ENCODE results near the gene PRKCA. TPM values are rescaled to one million over a fixed set of nuclear protein-coding genes. Genes with fewer than 3 reads are reported as not detected.
"Not testable (repeated sequence)": the region's sequence is repeated elsewhere in the genome, so short reads cannot be mapped to it uniquely, and the experiment has no call there.

Gene PRKCA
- total RNA-seq, 1 donor from 2014 or later = 2.2 TPM

DNA sequence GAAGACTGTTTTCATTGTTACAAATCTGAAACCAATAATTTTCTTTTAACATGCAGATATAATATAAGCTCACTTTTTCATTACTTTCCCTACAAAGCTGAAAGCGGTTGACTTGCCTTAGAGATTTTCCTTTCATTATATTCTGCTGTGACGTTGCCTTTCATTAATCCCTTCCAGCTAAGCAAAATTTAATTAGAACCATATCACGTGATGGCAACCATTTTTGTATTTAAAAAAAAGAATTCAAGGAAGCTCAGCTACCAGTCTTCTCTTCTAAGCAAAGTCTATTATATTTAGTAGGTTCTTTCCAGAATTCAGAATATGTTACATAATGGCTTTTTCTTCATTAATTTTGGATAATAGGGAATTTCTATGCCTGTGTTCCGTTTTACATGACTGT, 186.5 kb downstream of the PRKCA start:
- H3K27me3 Mint-ChIP-seq = peaks cover 2% of the 10 kb centered on the region
- ChIA-PET CTCF (no interaction called here), POLR2A (no interaction called here)
- no peak overlapping the region for H3K27ac Mint-ChIP-seq
- H3K4me3 Mint-ChIP-seq = no peak overlapping the region
- no peak for ATAC-seq (ENCODE audit: low read depth)
- no peaks in the 10 kb centered on the region for H3K4me1 Mint-ChIP-seq
- H3K9me3 Mint-ChIP-seq = no peaks in the 10 kb centered on the region
- no peak for DNase-seq
- intact Hi-C loops (cut with micrococcal nuclease) = no loop called here
- TF ChIP-seq, protein P1, sequence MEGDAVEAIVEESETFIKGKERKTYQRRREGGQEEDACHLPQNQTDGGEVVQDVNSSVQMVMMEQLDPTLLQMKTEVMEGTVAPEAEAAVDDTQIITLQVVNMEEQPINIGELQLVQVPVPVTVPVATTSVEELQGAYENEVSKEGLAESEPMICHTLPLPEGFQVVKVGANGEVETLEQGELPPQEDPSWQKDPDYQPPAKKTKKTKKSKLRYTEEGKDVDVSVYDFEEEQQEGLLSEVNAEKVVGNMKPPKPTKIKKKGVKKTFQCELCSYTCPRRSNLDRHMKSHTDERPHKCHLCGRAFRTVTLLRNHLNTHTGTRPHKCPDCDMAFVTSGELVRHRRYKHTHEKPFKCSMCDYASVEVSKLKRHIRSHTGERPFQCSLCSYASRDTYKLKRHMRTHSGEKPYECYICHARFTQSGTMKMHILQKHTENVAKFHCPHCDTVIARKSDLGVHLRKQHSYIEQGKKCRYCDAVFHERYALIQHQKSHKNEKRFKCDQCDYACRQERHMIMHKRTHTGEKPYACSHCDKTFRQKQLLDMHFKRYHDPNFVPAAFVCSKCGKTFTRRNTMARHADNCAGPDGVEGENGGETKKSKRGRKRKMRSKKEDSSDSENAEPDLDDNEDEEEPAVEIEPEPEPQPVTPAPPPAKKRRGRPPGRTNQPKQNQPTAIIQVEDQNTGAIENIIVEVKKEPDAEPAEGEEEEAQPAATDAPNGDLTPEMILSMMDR (IDR thresholded peaks at IDR 0.05) = no peak
- no peaks in the 10 kb centered on the region for H3K36me3 Mint-ChIP-seq (ENCODE audit: low read depth)

DNA sequence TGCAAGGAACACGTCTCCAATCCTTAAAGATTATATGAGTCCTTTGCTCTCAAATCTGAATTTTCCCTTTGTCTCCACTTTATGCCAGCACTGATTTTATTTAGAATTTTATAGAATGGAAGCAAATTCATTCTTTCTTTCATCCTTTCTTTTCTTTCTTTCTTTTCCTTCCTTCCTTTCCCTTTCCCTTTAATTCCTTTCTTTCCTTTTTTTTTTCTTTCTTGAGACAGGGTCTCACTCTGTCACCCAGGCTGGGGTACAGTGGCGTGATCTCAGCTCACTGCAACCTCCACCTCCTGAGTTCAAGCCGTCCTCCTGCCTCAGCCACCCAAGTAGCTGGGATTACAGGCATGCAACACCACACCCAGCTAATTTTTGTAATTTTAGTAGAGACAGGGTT, 187.2 kb downstream of the PRKCA start:
- not testable (repeated sequence) for H3K27ac Mint-ChIP-seq; ATAC-seq (ENCODE audit: low read depth)

DNA sequence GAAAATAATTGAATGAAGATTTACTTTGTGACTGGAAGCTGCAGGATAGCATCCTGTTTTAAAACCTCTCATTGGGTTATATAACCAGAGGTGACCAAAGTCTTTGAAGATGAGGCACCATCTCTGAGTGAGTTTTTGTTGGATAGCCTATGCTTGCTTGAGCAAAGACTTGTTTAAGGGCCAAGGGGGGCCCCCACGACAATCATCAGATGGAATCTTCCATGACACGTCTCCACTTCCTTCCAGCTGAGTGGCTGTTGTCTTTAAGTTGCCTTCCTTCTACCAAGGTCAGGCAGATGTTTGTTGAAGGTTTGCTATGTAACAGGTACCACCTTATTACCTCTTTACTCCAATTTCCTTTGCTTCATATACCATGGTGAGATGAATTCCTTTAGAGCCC, 188.8 kb downstream of the PRKCA start:
- H3K9me3 Mint-ChIP-seq = no peaks in the 10 kb centered on the region
- H3K36me3 Mint-ChIP-seq (ENCODE audit: low read depth) = no peaks in the 10 kb centered on the region
- POLR2A ChIA-PET = no interaction called here
- H3K27ac Mint-ChIP-seq = no peak overlapping the region
- CTCF ChIA-PET = interaction anchor here (0.8 kb wide), 1 partner anchor 8 kb away, joined by 3 read pairs; no protein-coding TSS in a partner anchor
- peaks cover 2% of the 10 kb centered on the region for H3K27me3 Mint-ChIP-seq
- TF ChIP-seq, protein P1 (IDR thresholded peaks at IDR 0.05) = no peak
- no peak for DNase-seq
- no peak overlapping the region for H3K4me3 Mint-ChIP-seq
- no peak for ATAC-seq (ENCODE audit: low read depth)
- H3K4me1 Mint-ChIP-seq = no peaks in the 10 kb centered on the region
- intact Hi-C loops (cut with micrococcal nuclease) = no loop called here

More for the DNA sequence above, 187.2 kb downstream of the PRKCA start:
- H3K4me1 Mint-ChIP-seq; H3K36me3 Mint-ChIP-seq (ENCODE audit: low read depth); DNase-seq; CTCF ChIA-PET; H3K4me3 Mint-ChIP-seq; POLR2A ChIA-PET; H3K27me3 Mint-ChIP-seq; intact Hi-C loops (cut with micrococcal nuclease); H3K9me3 Mint-ChIP-seq: not testable (repeated sequence)

DNA sequence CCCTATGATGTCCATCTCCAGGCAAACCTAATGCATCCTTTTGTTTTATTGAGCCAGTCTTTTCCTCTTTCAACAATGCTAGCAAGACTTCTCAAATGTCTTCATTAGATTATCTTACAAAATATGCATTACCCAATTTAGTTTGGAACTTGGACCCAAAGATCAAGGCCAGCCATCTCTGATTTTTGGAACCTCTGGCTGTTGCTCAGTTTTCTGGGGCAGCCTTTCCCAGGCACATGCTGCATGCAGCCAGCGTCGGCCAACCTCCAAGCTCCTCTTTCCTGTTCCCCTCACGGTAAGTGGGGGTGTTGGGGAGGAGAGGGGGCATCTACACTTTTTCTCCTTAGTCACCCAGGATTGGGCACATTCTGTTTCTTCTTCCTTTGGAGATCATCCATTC, 189.3 kb downstream of the PRKCA start:
- TF ChIP-seq, protein P1 (IDR thresholded peaks at IDR 0.05) = no peak
- ATAC-seq (ENCODE audit: low read depth) (no peak), DNase-seq (no peak)
- CTCF ChIA-PET = interaction anchor here (0.8 kb wide), 1 partner anchor 9 kb away, joined by 3 read pairs; no protein-coding TSS in a partner anchor
- Mint-ChIP-seq H3K4me1 (no peaks in the 10 kb centered on the region), H3K36me3 (ENCODE audit: low read depth) (no peaks in the 10 kb centered on the region), H3K27me3 (peaks cover 2% of the 10 kb centered on the region), H3K9me3 (no peaks in the 10 kb centered on the region), H3K4me3 (no peak overlapping the region), H3K27ac (no peak overlapping the region)
- POLR2A ChIA-PET = no interaction called here
- intact Hi-C loops (cut with micrococcal nuclease) = no loop called here

DNA sequence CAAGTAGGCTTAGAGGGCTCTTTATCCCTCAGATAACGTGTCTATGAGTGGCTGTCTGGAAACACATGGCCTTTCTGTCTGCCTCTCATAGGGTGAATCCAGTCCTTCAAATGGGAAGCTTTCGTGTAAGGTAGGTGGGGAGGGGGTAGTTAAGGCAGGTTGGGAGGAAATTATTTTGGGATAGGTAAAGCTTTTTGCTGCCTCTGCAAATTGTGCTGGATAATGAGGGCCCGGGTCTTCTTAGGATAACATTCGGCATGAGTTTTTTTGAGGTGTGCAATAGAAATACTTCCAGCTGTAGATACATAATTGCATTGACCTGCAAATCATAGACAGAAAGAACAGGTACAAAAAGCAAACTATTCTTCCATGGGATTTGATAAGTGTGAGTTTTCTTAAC, 189.7 kb downstream of the PRKCA start:
- no peak for DNase-seq
- TF ChIP-seq, protein P1 (IDR thresholded peaks at IDR 0.05) = no peak
- H3K27ac Mint-ChIP-seq = no peak overlapping the region
- peaks cover 2% of the 10 kb centered on the region for H3K27me3 Mint-ChIP-seq
- ChIA-PET POLR2A (no interaction called here), CTCF (no interaction called here)
- ATAC-seq (ENCODE audit: low read depth) = no peak
- no peak overlapping the region for H3K4me3 Mint-ChIP-seq
- no peaks in the 10 kb centered on the region for H3K4me1 Mint-ChIP-seq
- H3K36me3 Mint-ChIP-seq (ENCODE audit: low read depth) = no peaks in the 10 kb centered on the region
- H3K9me3 Mint-ChIP-seq = no peaks in the 10 kb centered on the region
- intact Hi-C loops (cut with micrococcal nuclease) = no loop called here

DNA sequence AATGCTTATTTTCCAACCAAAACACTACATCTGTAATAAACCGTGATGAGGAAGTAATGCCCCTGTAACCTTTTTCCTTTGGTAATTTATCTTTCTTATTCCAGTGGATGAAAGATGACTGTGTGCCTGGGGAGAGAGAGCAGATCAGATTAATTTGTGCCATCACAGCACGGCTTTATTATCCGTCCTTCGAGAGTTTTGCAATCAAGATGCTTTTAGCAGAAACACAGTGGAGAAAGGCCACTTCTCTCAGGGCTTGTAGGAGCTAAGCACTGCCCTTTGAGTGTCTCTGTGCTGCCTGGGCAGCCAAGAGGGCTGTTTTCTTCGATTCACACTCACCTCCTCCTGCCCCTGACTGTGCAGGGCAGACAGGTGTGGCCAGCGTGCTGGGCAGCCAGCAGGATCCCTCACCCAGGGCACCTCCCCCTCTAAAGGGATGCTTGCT, 190.2 kb downstream of the PRKCA start:
- Mint-ChIP-seq H3K27ac (no peak overlapping the region), H3K4me3 (no peak overlapping the region)
- POLR2A ChIA-PET = no interaction called here

More for the DNA sequence above, 190.2 kb downstream of the PRKCA start:
- Mint-ChIP-seq H3K4me1 (no peaks in the 10 kb centered on the region), H3K27me3 (peaks cover 2% of the 10 kb centered on the region), H3K9me3 (no peaks in the 10 kb centered on the region), H3K36me3 (ENCODE audit: low read depth) (no peaks in the 10 kb centered on the region)
- CTCF ChIA-PET = no interaction called here
- intact Hi-C loops (cut with micrococcal nuclease) = no loop called here
- ATAC-seq (ENCODE audit: low read depth) (no peak), DNase-seq (no peak)
- TF ChIP-seq, protein P1 (IDR thresholded peaks at IDR 0.05) = no peak
